Activated B cell treated with CpG ODN at 0.5 μM for 24 hours (primary cell): Measurements from ENCODE around the gene NIPAL3. TPM values are rescaled to one million over a fixed set of nuclear protein-coding genes. Genes with fewer than 3 reads are reported as not detected.

Experiments
- ATAC-seq: fragments of 200-7000 bp; cut with Tn5 transposase; one replicate; pipeline ENCODE4 v1.10.0; 2021; ENCODE audit warnings: low read depth, mild to moderate bottlenecking, moderate library complexity
- CTCF ChIA-PET: fragments of 350-600 bp; sonication (Branson Sonifier 250); formaldehyde crosslinking; loops from one replicate; lab custom pipeline; 2021; ENCODE audit warnings: antibody characterized with exemption; lab: Charles Lee
- POLR2A ChIA-PET: fragments of 350-600 bp; sonication (Branson Sonifier 250); formaldehyde crosslinking; loops from one replicate; lab custom pipeline; 2021; ENCODE audit warnings: antibody characterized with exemption; lab: Charles Lee
- DNase-seq: peaks from one replicate; pipeline ENCODE4 v3.0.0; 2022
- H3K27ac Mint-ChIP-seq: one replicate; pipeline ENCODE4 v1.8.0; 2020; ENCODE audit warnings: mixed read lengths
- H3K27me3 Mint-ChIP-seq: one replicate; pipeline ENCODE4 v1.8.0; 2021; ENCODE audit warnings: mixed read lengths
- H3K36me3 Mint-ChIP-seq: one replicate; pipeline ENCODE4 v1.8.0; 2021; ENCODE audit warnings: low read depth, mixed read lengths
- H3K4me1 Mint-ChIP-seq: one replicate; pipeline ENCODE4 v1.8.0; 2021; ENCODE audit warnings: mixed read lengths
- H3K4me3 Mint-ChIP-seq: one replicate; pipeline ENCODE4 v1.8.0; 2020; ENCODE audit warnings: mild to moderate bottlenecking, mixed read lengths
- H3K9me3 Mint-ChIP-seq: one replicate; pipeline ENCODE4 v1.8.0; 2020; ENCODE audit warnings: mixed read lengths
- intact Hi-C: fragments of 100-400 bp; cut with micrococcal nuclease; formaldehyde crosslinking; loops from one replicate; pipeline ENCODE4 v1.15.1; 2024
- total RNA-seq: library from RNA; stranded (reverse); gene quantifications from 2 replicates; pipeline ENCODE4 v1.2.3, GENCODE V29; 2022
- TF ChIP-seq, protein P1 (sequence below): fragments of 200-600 bp; IDR thresholded peaks from one replicate; pipeline ENCODE4 v1.8.0; 2022; ENCODE audit warnings: antibody characterized with exemption, mild to moderate bottlenecking

Gene NIPAL3
- total RNA-seq: 21.0 and 23.2 TPM in 2 replicates

GRCh38 chr1:24415334-24415909 lies at the start of gene NIPAL3:
Gene NIPAL3 (plus strand): TSS chr1:24415802. CDS start chr1:24419548, 3,746 bp downstream.
- no peaks in the 10 kb centered on the region for H3K27me3 Mint-ChIP-seq
- DNase-seq (peak; percentile 86), ATAC-seq (peak; percentile 92)
- intact Hi-C loops: loop anchor here (1.0 to 10.0 kb wide), 12 partner anchors 23 to 1071 kb away; partner anchors contain the start of genes CLIC4, HNRNPR, RCAN3 and RSRP1
- peaks cover 26% of the 10 kb centered on the region for H3K36me3 Mint-ChIP-seq
- TF ChIP-seq, protein P1, sequence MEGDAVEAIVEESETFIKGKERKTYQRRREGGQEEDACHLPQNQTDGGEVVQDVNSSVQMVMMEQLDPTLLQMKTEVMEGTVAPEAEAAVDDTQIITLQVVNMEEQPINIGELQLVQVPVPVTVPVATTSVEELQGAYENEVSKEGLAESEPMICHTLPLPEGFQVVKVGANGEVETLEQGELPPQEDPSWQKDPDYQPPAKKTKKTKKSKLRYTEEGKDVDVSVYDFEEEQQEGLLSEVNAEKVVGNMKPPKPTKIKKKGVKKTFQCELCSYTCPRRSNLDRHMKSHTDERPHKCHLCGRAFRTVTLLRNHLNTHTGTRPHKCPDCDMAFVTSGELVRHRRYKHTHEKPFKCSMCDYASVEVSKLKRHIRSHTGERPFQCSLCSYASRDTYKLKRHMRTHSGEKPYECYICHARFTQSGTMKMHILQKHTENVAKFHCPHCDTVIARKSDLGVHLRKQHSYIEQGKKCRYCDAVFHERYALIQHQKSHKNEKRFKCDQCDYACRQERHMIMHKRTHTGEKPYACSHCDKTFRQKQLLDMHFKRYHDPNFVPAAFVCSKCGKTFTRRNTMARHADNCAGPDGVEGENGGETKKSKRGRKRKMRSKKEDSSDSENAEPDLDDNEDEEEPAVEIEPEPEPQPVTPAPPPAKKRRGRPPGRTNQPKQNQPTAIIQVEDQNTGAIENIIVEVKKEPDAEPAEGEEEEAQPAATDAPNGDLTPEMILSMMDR: peak; percentile 85
- H3K9me3 Mint-ChIP-seq: no peaks in the 10 kb centered on the region
- CTCF ChIA-PET: interaction anchor here (0.5 to 5.9 kb wide), 27 partner anchors 9 to 685 kb away, joined by 3 to 74 read pairs (median 5); partner anchors contain the start of gene RCAN3
- H3K4me1 Mint-ChIP-seq: peaks cover 53% of the 10 kb centered on the region
- peak within 1 kb of the TSS; percentile 98 for H3K4me3 Mint-ChIP-seq
- POLR2A ChIA-PET: interaction anchor here (0.5 to 4.4 kb wide), 19 partner anchors 16 to 800 kb away, joined by 3 to 42 read pairs (median 5); partner anchors contain the start of genes RCAN3 and SRRM1
- H3K27ac Mint-ChIP-seq: peak within 1 kb of the TSS; percentile 80

- Mint-ChIP-seq H3K4me1 (peaks cover 6% of the 10 kb centered on the region), H3K27ac (no peak overlapping the region), H3K36me3 (no peaks in the 10 kb centered on the region), H3K4me3 (no peak overlapping the region), H3K9me3 (no peaks in the 10 kb centered on the region), H3K27me3 (no peaks in the 10 kb centered on the region)
- DNase-seq (no peak), ATAC-seq (no peak)
- CTCF ChIA-PET: interaction anchor here (0.9 kb wide), 1 partner anchor 24 kb away, joined by 3 read pairs; no protein-coding TSS in a partner anchor
- POLR2A ChIA-PET: no interaction called here
- TF ChIP-seq, protein P1: no peak
- intact Hi-C loops: no loop called here
These were observed 48.9 kb upstream of the NIPAL3 start for GRCh38 chr1:24366707-24367106.

DNA sequence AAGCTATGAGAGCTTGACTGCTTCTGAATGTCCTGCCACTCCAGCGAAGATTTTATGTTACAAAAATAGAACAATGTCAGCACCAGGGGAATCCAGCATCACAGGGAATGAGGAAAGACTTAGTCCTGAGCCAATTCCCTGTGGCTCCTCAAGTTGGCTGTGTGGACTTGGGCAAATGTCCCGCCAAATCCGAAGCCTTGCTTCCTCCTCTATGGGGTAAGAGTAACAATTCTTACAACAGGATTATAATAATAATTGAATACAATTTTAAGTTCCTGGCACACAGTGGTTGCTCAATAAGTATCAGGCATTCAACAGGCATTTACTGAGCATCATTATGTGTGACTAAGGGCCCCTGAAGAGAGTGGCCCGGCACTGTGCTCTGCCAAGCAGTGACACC lies 46.4 kb upstream of the NIPAL3 start:
- intact Hi-C loops: no loop called here
- H3K4me3 Mint-ChIP-seq: no peak overlapping the region
- no peaks in the 10 kb centered on the region for H3K36me3 Mint-ChIP-seq
- DNase-seq: no peak
- CTCF ChIA-PET: no interaction called here
- H3K27ac Mint-ChIP-seq: no peak overlapping the region
- H3K4me1 Mint-ChIP-seq: peaks cover 25% of the 10 kb centered on the region
- TF ChIP-seq, protein P1: no peak
- H3K27me3 Mint-ChIP-seq: no peaks in the 10 kb centered on the region
- no peak for ATAC-seq
- H3K9me3 Mint-ChIP-seq: no peaks in the 10 kb centered on the region
- POLR2A ChIA-PET: no interaction called here

DNA sequence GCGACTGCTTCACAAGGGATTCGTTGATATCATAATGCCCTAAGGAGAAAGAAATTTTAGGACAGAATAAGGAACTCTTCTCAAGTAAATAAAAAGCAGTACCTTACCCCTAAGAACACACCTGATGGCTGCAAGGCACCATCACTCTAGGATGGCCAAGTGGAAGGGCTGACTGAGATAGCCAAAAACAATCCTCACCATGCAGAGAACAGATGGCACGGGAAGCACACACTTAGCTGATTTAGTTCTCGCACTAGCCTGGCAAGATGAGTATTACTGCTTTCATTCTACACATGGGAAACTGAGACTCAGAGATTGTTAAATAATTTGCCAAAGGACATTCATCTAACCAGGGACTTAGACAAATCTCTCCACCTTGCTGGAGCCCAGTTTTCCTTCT lies 45.8 kb upstream of the NIPAL3 start:
- H3K27me3 Mint-ChIP-seq: no peaks in the 10 kb centered on the region
- DNase-seq (no peak), ATAC-seq (no peak)
- H3K4me1 Mint-ChIP-seq: peaks cover 25% of the 10 kb centered on the region
- H3K9me3 Mint-ChIP-seq: no peaks in the 10 kb centered on the region
- no peak overlapping the region for H3K27ac Mint-ChIP-seq
- no peak overlapping the region for H3K4me3 Mint-ChIP-seq
- intact Hi-C loops: no loop called here
- CTCF ChIA-PET: no interaction called here
- POLR2A ChIA-PET: no interaction called here
- TF ChIP-seq, protein P1: no peak
- H3K36me3 Mint-ChIP-seq: no peaks in the 10 kb centered on the region

- peak overlapping the region; percentile 21 for H3K4me3 Mint-ChIP-seq
- TF ChIP-seq, protein P1: no peak
- H3K36me3 Mint-ChIP-seq: peaks cover 5% of the 10 kb centered on the region
- peaks cover 20% of the 10 kb centered on the region for H3K4me1 Mint-ChIP-seq
- ChIA-PET CTCF (interaction anchor here (1.7 kb wide), 2 partner anchors 9 to 19 kb away, joined by 4 to 7 read pairs; no protein-coding TSS in a partner anchor), POLR2A (interaction anchor here (0.5 to 1.8 kb wide), 9 partner anchors 18 to 433 kb away, joined by 3 to 17 read pairs (median 3); partner anchors contain the start of genes IFNLR1 and NIPAL3)
- H3K27ac Mint-ChIP-seq: peak overlapping the region; percentile 87
- no peaks in the 10 kb centered on the region for H3K27me3 Mint-ChIP-seq
- intact Hi-C loops: loop anchor here (1.0 to 2.0 kb wide), 3 partner anchors 11 to 50 kb away; partner anchors contain the start of gene STPG1
- H3K9me3 Mint-ChIP-seq: no peaks in the 10 kb centered on the region
- ATAC-seq (peak; percentile 92), DNase-seq (peak; percentile 25)
These were observed 42.6 kb upstream of the NIPAL3 start for GRCh38 chr1:24373044-24373443.
